ENCODE results near the gene CLEC4G.

DNA sequence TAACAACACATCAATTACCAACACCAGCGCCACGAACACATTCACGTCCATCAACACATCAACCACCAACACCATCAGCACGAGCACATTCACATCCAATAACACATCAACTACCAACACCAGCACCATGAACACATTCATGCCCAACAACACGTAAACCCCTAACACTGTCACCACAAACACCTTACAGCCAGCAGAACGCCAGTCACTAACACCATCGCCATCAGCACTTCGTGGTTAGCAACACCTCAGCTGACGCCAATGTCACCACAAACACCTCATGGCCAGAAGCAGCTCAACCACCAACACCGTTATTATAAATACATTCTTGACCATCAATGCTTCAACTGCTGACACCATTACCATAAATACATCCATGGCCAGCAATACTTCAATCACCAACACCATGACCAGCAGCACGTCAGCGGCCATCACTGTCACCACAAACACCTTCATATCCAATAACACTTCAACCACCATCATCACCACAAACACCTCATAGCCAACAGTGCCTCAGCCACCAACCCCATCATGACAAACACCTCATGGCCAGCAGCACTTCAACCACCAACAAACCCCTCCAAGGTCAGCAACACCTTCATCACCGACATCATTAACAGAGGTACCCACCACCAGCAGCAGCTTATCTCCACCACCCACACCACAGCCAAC is 39.4 kb downstream of the CLEC4G start:
- TF ChIP-seq CTCF (IDR thresholded peaks at IDR 0.05; ENCODE audit: low read depth, low read length, poor library complexity, severe bottlenecking) (no peak), EZH2phosphoT487 (IDR thresholded peaks at IDR 0.05; ENCODE audit: borderline replicate concordance, low read length) (no peak)
